Dendritic cell treated with granulocyte-macrophage colony-stimulating factor and Interleukin-4, amounts not matched to agents 40 ng/mL and 50 ng/mL, for 4 days (primary cell): ENCODE results near the gene CACNA2D2.

Experiments used
- H3K27ac Mint-ChIP-seq: one replicate; pipeline ENCODE4 v1.8.0; 2022; ENCODE audit warnings: mild to moderate bottlenecking, mixed read lengths
- H3K27me3 Mint-ChIP-seq: one replicate; pipeline ENCODE4 v1.8.0; 2022; ENCODE audit warnings: mild to moderate bottlenecking, mixed read lengths
- H3K36me3 Mint-ChIP-seq: one replicate; pipeline ENCODE4 v1.8.0; 2022; ENCODE audit warnings: low read depth, mixed read lengths
- H3K4me1 Mint-ChIP-seq: one replicate; pipeline ENCODE4 v1.8.0; 2022; ENCODE audit warnings: low read depth, mixed read lengths
- H3K4me3 Mint-ChIP-seq: one replicate; pipeline ENCODE4 v1.8.0; 2022; ENCODE audit warnings: mild to moderate bottlenecking, moderate library complexity, mixed read lengths
- H3K9me3 Mint-ChIP-seq: one replicate; pipeline ENCODE4 v1.8.0; 2022; ENCODE audit warnings: mixed read lengths
- intact Hi-C: fragments of 100-400 bp; cut with micrococcal nuclease; formaldehyde crosslinking; loops from one replicate; pipeline ENCODE4 v1.15.0; 2022

The CACNA2D2 gene

GRCh38 chr3:50388720-50389413, 114.6 kb downstream of the CACNA2D2 start:
- no peak overlapping the region for H3K4me3 Mint-ChIP-seq

GRCh38 chr3:50388016-50388719, 115.3 kb downstream of the CACNA2D2 start:
- Mint-ChIP-seq H3K4me1 (no peaks in the 10 kb centered on the region), H3K4me3 (no peak overlapping the region), H3K27me3 (peaks cover 10% of the 10 kb centered on the region), H3K36me3 (no peaks in the 10 kb centered on the region), H3K27ac (no peak overlapping the region), H3K9me3 (no peaks in the 10 kb centered on the region)
- intact Hi-C loops, result no loop called here

More at GRCh38 chr3:50388720-50389413, 114.6 kb downstream of the CACNA2D2 start:
- intact Hi-C loops, result no loop called here
- Mint-ChIP-seq H3K9me3 (no peaks in the 10 kb centered on the region), H3K27me3 (peaks cover 10% of the 10 kb centered on the region), H3K4me1 (no peaks in the 10 kb centered on the region), H3K36me3 (no peaks in the 10 kb centered on the region), H3K27ac (no peak overlapping the region)

GRCh38 chr3:50385754-50386153, 117.7 kb downstream of the CACNA2D2 start:
- Mint-ChIP-seq H3K9me3 (no peaks in the 10 kb centered on the region), H3K36me3 (no peaks in the 10 kb centered on the region), H3K4me1 (no peaks in the 10 kb centered on the region), H3K27me3 (peaks cover 10% of the 10 kb centered on the region), H3K27ac (no peak overlapping the region), H3K4me3 (no peak overlapping the region)
- intact Hi-C loops, result no loop called here

- H3K27ac Mint-ChIP-seq, result no peak overlapping the region
- H3K36me3 Mint-ChIP-seq, result no peaks in the 10 kb centered on the region
- intact Hi-C loops, result no loop called here
- H3K9me3 Mint-ChIP-seq, result no peaks in the 10 kb centered on the region
- H3K27me3 Mint-ChIP-seq, result peaks cover 14% of the 10 kb centered on the region
- H3K4me3 Mint-ChIP-seq, result no peak overlapping the region
- no peaks in the 10 kb centered on the region for H3K4me1 Mint-ChIP-seq
Measured at GRCh38 chr3:50383750-50384149, 119.7 kb downstream of the CACNA2D2 start.

- Mint-ChIP-seq H3K36me3 (no peaks in the 10 kb centered on the region), H3K4me3 (no peak overlapping the region), H3K9me3 (no peaks in the 10 kb centered on the region), H3K4me1 (no peaks in the 10 kb centered on the region), H3K27ac (no peak overlapping the region), H3K27me3 (peaks cover 14% of the 10 kb centered on the region)
- intact Hi-C loops, result no loop called here
Measured at GRCh38 chr3:50382722-50383121, 120.7 kb downstream of the CACNA2D2 start.

GRCh38 chr3:50381383-50381782, 122.1 kb downstream of the CACNA2D2 start:
- H3K4me1 Mint-ChIP-seq, result no peaks in the 10 kb centered on the region
- H3K27me3 Mint-ChIP-seq, result peaks cover 14% of the 10 kb centered on the region
- H3K36me3 Mint-ChIP-seq, result no peaks in the 10 kb centered on the region
- H3K27ac Mint-ChIP-seq, result no peak overlapping the region
- no peaks in the 10 kb centered on the region for H3K9me3 Mint-ChIP-seq
- intact Hi-C loops, result no loop called here
- H3K4me3 Mint-ChIP-seq, result no peak overlapping the region

- Mint-ChIP-seq H3K4me3 (no peak overlapping the region), H3K36me3 (no peaks in the 10 kb centered on the region), H3K27ac (no peak overlapping the region), H3K4me1 (no peaks in the 10 kb centered on the region), H3K27me3 (peaks cover 11% of the 10 kb centered on the region), H3K9me3 (no peaks in the 10 kb centered on the region)
- intact Hi-C loops, result no loop called here
Measured at GRCh38 chr3:50380405-50381085, 122.9 kb downstream of the CACNA2D2 start.

- H3K27ac Mint-ChIP-seq, result no peak overlapping the region
- H3K9me3 Mint-ChIP-seq, result no peaks in the 10 kb centered on the region
- peaks cover 8% of the 10 kb centered on the region for H3K27me3 Mint-ChIP-seq
- H3K4me3 Mint-ChIP-seq, result no peak overlapping the region
- peaks cover 1% of the 10 kb centered on the region for H3K4me1 Mint-ChIP-seq
- intact Hi-C loops, result no loop called here
- no peaks in the 10 kb centered on the region for H3K36me3 Mint-ChIP-seq
Measured at GRCh38 chr3:50378757-50379156, 124.7 kb downstream of the CACNA2D2 start.

- intact Hi-C loops, result no loop called here
- no peak overlapping the region for H3K4me3 Mint-ChIP-seq
- peaks cover 5% of the 10 kb centered on the region for H3K4me1 Mint-ChIP-seq
- no peaks in the 10 kb centered on the region for H3K36me3 Mint-ChIP-seq
- no peaks in the 10 kb centered on the region for H3K9me3 Mint-ChIP-seq
- no peak overlapping the region for H3K27ac Mint-ChIP-seq
- H3K27me3 Mint-ChIP-seq, result peaks cover 11% of the 10 kb centered on the region
Measured at GRCh38 chr3:50378024-50378423, 125.4 kb downstream of the CACNA2D2 start.

- Mint-ChIP-seq H3K27ac (no peak overlapping the region), H3K36me3 (no peaks in the 10 kb centered on the region), H3K4me3 (no peak overlapping the region), H3K9me3 (no peaks in the 10 kb centered on the region), H3K4me1 (peaks cover 5% of the 10 kb centered on the region), H3K27me3 (peaks cover 18% of the 10 kb centered on the region)
- intact Hi-C loops, result no loop called here
Measured at GRCh38 chr3:50375258-50375931, 128.0 kb downstream of the CACNA2D2 start.

- Mint-ChIP-seq H3K9me3 (no peaks in the 10 kb centered on the region), H3K4me3 (no peak overlapping the region)
Measured at GRCh38 chr3:50374363-50375257, 128.8 kb downstream of the CACNA2D2 start.

GRCh38 chr3:50373146-50374051, 130.0 kb downstream of the CACNA2D2 start:
- Mint-ChIP-seq H3K27me3 (peaks cover 22% of the 10 kb centered on the region), H3K9me3 (no peaks in the 10 kb centered on the region), H3K36me3 (no peaks in the 10 kb centered on the region), H3K27ac (no peak overlapping the region), H3K4me3 (no peak overlapping the region), H3K4me1 (peaks cover 5% of the 10 kb centered on the region)
- intact Hi-C loops, result no loop called here

More at GRCh38 chr3:50374363-50375257, 128.8 kb downstream of the CACNA2D2 start:
- H3K27ac Mint-ChIP-seq, result no peak overlapping the region
- no peaks in the 10 kb centered on the region for H3K36me3 Mint-ChIP-seq
- peaks cover 5% of the 10 kb centered on the region for H3K4me1 Mint-ChIP-seq
- peaks cover 22% of the 10 kb centered on the region for H3K27me3 Mint-ChIP-seq
- intact Hi-C loops, result no loop called here
